SU-DHL-6 (cell line): Measurements from ENCODE around the gene TTC3.

Experiments used
- H2AFZ ChIP-seq: fragments of 200-600 bp; sonication (generic); 2 replicates; pipeline ENCODE4 v1.6.1; 2014; ENCODE audit warnings: low read depth, mild to moderate bottlenecking, moderate library complexity, mixed read lengths, antibody characterized with exemption, low read length; ENCODE audit not compliant: severe bottlenecking
- H3F3A ChIP-seq: fragments of 200-600 bp; shearing (Covaris generic); 2 replicates; pipeline ENCODE4 v1.6.0; 2016; ENCODE audit warnings: antibody characterized with exemption, mild to moderate bottlenecking; ENCODE audit not compliant: insufficient read depth
- H3K27ac ChIP-seq: fragments of 200-600 bp; sonication (generic); 2 replicates; pipeline ENCODE4 v1.5.1; 2016; ENCODE audit warnings: low read depth, mild to moderate bottlenecking, low read length, moderate library complexity, mixed read lengths
- H3K27me3 ChIP-seq: fragments of 200-600 bp; sonication (generic), shearing (Covaris generic); 2 replicates; pipeline ENCODE4 v1.6.0; 2014; ENCODE audit warnings: mild to moderate bottlenecking, low read length
- H3K36me3 ChIP-seq: fragments of 200-600 bp; sonication (generic); 2 replicates; pipeline ENCODE4 v1.6.1; 2014; ENCODE audit warnings: mild to moderate bottlenecking, low read length, mixed read lengths
- H3K4me2 ChIP-seq: fragments of 300-600, 200-600 bp; shearing (Covaris generic), sonication (generic); 2 replicates; pipeline ENCODE4 v1.6.0; 2014; ENCODE audit warnings: low read length, low read depth, mild to moderate bottlenecking; ENCODE audit not compliant: poor library complexity, severe bottlenecking
- H3K4me3 ChIP-seq: fragments of 200-600 bp; sonication (generic); 2 replicates; pipeline ENCODE4 v1.5.1; 2014; ENCODE audit warnings: antibody characterized with exemption, low read length, mild to moderate bottlenecking, mixed read lengths; ENCODE audit not compliant: insufficient read depth, poor library complexity, severe bottlenecking
- H3K79me2 ChIP-seq: fragments of 200-600 bp; sonication (generic); 2 replicates; pipeline ENCODE4 v1.6.1; 2014; ENCODE audit warnings: mild to moderate bottlenecking, low read length, moderate library complexity; ENCODE audit not compliant: insufficient read depth
- H3K9ac ChIP-seq: fragments of 200-600 bp; sonication (generic); 2 replicates; pipeline ENCODE4 v1.7.0; 2014; ENCODE audit warnings: mild to moderate bottlenecking, low read length
- H3K9me2 ChIP-seq: fragments of 200-600 bp; sonication (generic); replicated peaks from 2 replicates; pipeline ENCODE4 v1.6.1; 2014; ENCODE audit warnings: low read length; ENCODE audit not compliant: insufficient read depth
- H3K9me3 ChIP-seq: fragments of 200-600 bp; sonication (generic); 2 replicates; pipeline ENCODE4 v1.6.1; 2014; ENCODE audit warnings: low read length, mixed read lengths; ENCODE audit not compliant: insufficient read depth
- H4K20me1 ChIP-seq: fragments of 200-600 bp; sonication (generic); 2 replicates; pipeline ENCODE4 v1.6.1; 2014; ENCODE audit warnings: low read depth, mild to moderate bottlenecking, antibody characterized with exemption, low read length, moderate library complexity, mixed read lengths
- CTCF ChIP-seq: fragments of 200-600 bp; sonication (generic); IDR thresholded peaks from one replicate; pipeline ENCODE4 v1.5.1; 2017; ENCODE audit warnings: antibody characterized with exemption, mild to moderate bottlenecking, low read length, moderate library complexity; ENCODE audit not compliant: insufficient read depth, poor library complexity, severe bottlenecking
- EZH2phosphoT487 ChIP-seq: fragments of 200-600 bp; sonication (generic), shearing (Covaris generic); conservative IDR thresholded peaks from 2 replicates; pipeline ENCODE4 v1.6.1; 2018; ENCODE audit warnings: mild to moderate bottlenecking, antibody characterized with exemption, low read length, moderate library complexity, mixed read lengths

Gene TTC3

GRCh38 chr21:37164742-37165141 is 91.7 kb downstream of the TTC3 start:
- H3K36me3 ChIP-seq: peaks cover 17% of the 10 kb centered on the region; the same call in 1 of the 2 replicates
- H3F3A ChIP-seq: no peaks in the 10 kb centered on the region
- no peaks in the 10 kb centered on the region for H3K9me3 ChIP-seq
- H2AFZ ChIP-seq: no peak overlapping the region
- no peak overlapping the region for H3K4me3 ChIP-seq
- no peak overlapping the region for H3K4me2 ChIP-seq
- no peaks in the 10 kb centered on the region for H3K27me3 ChIP-seq
- TF ChIP-seq CTCF (no peak), EZH2phosphoT487 (no peak)
- no peaks in the 10 kb centered on the region for H3K79me2 ChIP-seq
- no peaks in the 10 kb centered on the region for H4K20me1 ChIP-seq
- H3K27ac ChIP-seq: no peak overlapping the region
- H3K9me2 ChIP-seq: no peaks in the 10 kb centered on the region
- H3K9ac ChIP-seq: no peak overlapping the region

DNA sequence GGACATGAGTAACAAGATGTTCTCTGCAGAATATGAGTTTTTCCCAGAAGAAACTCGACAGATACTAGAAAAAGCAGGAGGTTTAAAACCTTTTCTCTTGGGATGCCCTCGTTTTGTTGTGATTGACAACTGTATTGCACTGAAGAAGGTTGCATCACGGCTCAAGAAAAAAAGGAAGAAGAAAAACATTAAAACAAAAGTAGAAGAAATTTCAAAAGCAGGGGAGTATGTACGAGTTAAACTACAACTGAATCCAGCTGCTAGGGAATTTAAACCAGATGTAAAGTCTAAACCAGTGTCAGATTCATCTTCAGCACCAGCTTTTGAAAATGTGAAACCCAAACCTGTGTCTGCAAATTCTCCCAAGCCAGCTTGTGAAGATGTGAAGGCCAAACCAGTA is 92.5 kb downstream of the TTC3 start:
- no peak overlapping the region for H3K9ac ChIP-seq
- no peak overlapping the region for H3K4me2 ChIP-seq

GRCh38 chr21:37166733-37167132 is 93.7 kb downstream of the TTC3 start:
- Histone ChIP-seq H3K9me2 (no peaks in the 10 kb centered on the region), H3K36me3 (peaks cover 14% of the 10 kb centered on the region; the same call in 1 of the 2 replicates), H3K27ac (no peak overlapping the region), H3K9ac (no peak overlapping the region), H3K79me2 (no peaks in the 10 kb centered on the region), H4K20me1 (no peaks in the 10 kb centered on the region), H3F3A (no peaks in the 10 kb centered on the region), H3K4me2 (no peak overlapping the region), H2AFZ (no peak overlapping the region), H3K4me3 (no peak overlapping the region), H3K27me3 (no peaks in the 10 kb centered on the region), H3K9me3 (no peaks in the 10 kb centered on the region)
- TF ChIP-seq EZH2phosphoT487: no peak
- TF ChIP-seq CTCF: no peak

More for the DNA sequence above, 92.5 kb downstream of the TTC3 start:
- Histone ChIP-seq H3K36me3 (peaks cover 17% of the 10 kb centered on the region; the same call in 1 of the 2 replicates), H4K20me1 (no peaks in the 10 kb centered on the region), H3K79me2 (no peaks in the 10 kb centered on the region), H3K27me3 (no peaks in the 10 kb centered on the region), H3K4me3 (no peak overlapping the region), H3K27ac (no peak overlapping the region), H3F3A (no peaks in the 10 kb centered on the region), H2AFZ (no peak overlapping the region), H3K9me3 (no peaks in the 10 kb centered on the region), H3K9me2 (no peaks in the 10 kb centered on the region)
- TF ChIP-seq EZH2phosphoT487: no peak
- TF ChIP-seq CTCF: no peak
